GM15510 (cell line): ENCODE data around the gene UQCR11.
A peak's percentile ranks its signal among the peaks of the same experiment; 100 is the strongest.

Source experiments
- POLR2A ChIP-seq: IDR thresholded peaks from 3 replicates; pipeline ENCODE4 v1.6.1; 2011; ENCODE audit warnings: borderline replicate concordance; ENCODE audit not compliant: insufficient read length; ENCODE audit errors: extremely low read depth

Gene UQCR11

DNA sequence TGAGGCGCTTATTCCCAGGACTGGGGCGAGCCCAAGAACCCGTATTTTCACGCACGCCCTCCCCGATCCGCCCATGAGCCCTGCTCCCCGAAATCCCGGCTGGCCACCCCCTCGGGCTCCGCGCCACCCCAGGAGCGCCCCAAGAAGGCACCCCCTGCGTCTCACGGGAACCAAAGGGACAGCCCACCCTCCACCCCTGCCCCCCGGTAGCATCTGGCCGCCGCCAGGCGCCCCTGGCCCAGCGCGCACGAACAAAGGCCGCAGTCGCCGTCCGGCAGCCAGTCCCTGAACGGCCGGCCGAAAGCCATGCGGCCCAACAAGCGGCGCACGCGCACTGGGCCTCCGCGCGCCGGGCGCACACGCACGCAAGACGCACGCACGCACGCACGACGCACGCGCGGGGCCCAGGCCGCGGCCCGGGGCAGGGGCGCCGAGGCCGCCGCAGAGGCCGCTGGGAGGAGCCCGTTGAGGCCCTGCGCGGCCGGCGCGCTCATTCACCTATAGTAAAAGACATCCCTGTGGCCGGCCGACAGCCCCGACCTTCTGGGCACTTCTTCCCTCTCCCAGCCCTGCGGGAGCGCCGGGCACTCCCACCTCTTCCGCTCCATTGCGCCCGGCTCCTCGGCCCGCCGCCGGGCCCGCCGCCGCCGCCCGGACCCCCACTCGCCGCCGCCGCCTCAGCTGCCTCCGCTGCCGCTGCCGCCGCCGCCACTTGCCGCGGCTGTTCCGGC, 13.1 kb downstream of the UQCR11 start:
- TF ChIP-seq POLR2A: peak; percentile 97

DNA sequence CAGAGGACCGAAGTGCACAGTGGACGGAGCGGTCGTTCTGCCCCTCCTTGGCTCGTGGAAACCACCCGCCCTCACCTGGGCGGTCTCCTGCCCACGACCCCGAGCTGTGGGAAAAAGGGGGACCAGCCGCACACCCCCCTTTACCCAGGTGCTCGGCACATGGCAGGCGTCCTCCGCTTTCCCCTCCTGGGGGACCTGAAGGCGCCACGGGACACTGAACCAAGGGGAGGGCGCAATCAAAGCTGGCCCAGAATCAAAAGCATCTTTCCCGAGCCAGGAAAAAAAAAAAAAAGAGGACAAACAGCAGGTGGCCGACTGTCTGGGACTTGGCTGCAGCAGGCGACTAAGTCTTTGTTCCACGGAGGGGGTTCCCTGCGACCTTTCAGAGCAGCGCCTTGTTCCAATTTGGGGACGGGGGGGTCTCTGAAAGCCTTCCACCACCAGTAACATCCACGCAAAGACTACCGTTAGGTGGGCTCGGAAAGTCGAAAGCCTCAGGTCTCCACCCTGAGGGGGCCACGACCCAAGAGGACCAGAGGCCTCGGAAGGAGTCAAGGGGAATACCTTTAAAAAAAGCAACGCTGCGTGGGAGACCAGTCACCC, 13.7 kb downstream of the UQCR11 start:
- TF ChIP-seq POLR2A: no peak

DNA sequence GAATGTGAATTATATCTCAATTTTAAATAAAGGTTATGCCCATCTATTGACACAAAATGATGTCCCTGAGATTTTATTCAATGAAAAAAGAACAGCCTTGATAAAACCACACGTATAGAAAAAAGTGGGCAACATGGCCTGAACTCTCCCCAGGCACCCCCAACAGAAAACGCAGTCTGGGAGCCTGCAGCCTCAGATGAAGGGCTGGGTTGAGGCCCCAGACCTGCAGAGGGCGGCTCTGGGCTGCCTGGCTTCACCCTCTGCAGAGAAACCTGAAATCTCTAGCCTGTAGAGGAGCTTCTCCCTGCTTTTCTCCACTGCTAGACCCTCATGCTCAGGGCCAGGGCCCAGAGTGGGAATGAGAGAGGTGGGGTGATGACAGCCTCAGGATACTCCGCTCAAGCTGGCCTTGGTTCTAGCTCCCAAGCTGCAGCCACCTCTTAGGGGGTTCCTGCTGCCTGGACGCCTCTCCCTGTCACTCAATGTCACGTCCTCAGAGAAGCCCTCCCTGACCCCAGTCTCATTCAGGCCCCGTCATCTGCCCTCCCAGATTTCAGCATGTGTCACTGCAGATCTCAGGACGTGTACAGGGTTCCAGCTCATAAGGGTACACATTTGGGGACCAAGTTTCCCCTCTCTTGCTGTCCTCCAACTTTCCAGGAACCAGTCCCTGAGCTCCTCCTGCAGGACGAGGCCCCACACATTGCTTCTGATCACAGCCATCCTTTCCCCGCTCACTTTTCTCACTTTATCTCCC, 14.4 kb downstream of the UQCR11 start:
- TF ChIP-seq POLR2A: peak; percentile 24

DNA sequence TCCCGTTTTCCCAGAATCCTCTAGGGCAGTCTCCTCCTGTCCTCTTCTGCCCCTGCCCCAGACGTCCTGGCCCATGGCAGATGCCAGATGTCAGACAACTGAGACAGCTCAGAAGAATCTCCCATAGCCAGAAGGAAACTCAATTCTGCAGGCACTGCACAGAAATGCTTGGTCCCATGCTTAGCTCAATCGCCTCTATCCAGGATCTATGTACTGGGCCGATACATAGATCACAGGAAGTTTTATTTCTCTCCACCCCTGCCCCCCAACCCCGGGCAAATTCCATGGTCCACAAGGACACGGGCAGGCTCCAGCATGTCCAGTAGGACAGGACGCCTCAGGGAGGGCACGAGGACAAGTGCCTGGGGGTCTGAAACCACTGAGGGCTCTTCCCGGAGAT, 17.4 kb downstream of the UQCR11 start:
- TF ChIP-seq POLR2A: no peak

DNA sequence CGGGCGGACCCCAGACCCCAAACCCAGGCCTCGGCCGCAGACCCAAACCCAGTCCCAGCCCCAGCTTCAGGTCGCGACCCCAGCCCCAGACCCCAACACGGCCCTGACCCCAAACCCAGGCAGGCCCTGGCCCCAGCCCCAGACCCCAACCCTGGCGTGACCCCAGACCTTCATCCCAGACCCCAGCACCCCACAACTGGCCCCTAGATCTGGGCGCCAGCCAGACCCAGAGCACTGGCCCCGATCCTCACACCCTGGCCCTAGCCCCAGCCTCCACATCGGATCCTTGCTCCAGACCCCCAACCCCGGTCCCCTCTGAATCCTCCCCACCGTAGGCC, 20.1 kb downstream of the UQCR11 start:
- no peak for TF ChIP-seq POLR2A

DNA sequence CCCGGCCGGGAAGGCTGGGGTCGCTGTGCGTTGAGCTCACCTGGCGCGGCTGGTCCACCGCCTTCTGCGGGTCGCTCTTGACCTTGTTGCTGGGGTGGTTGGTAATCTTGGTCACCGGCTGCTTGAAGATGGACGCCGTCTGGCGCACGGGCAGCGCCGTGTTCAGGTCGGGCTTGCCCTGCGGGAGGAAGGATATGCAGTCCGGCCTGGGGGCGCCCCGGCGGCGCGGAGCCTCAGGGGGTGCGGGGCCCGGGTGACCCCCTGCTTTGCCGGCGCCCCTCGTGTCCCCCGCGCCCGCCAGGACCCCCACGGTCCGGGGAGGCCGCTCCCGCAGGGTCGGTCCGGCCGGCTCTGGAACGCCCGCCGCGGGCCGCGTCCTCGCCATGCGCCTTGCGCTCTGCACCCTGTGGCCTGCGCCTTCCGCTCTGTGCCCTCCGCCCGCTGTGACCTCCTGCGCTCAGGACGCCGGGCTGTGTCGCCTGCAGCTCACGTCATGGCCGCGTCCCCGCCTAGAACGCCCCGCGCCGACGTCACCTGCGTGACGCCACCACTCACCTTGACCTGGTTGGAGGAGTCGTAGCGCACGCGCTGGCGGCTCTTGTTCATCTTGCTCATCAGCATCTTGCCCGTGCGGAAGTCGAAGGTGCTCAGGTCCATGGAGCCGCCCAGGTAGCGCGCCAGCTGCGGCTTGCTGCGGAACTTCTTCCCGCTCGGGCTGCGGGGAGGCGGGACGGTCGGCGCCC, 20.6 kb downstream of the UQCR11 start:
- TF ChIP-seq POLR2A: no peak

DNA sequence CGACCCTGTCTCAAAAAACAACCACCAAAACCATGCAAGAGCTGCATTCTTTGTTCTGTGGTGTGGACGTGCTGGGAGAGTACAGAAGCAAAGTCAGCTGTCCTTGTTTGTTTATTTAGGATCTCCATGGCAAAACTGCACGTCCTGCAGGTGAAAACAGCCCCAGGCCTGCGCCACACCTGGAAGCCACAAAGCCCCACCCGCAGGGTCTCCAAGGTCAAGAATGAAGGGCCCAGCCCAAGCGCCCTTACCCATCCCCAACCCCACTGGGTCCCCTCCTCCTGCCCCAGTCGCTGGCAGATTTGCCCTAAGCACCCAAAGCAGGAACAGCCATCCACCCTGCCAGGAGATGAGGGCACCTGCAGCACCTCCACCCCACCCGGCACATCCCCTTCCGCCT, 23.1 kb downstream of the UQCR11 start:
- no peak for TF ChIP-seq POLR2A

DNA sequence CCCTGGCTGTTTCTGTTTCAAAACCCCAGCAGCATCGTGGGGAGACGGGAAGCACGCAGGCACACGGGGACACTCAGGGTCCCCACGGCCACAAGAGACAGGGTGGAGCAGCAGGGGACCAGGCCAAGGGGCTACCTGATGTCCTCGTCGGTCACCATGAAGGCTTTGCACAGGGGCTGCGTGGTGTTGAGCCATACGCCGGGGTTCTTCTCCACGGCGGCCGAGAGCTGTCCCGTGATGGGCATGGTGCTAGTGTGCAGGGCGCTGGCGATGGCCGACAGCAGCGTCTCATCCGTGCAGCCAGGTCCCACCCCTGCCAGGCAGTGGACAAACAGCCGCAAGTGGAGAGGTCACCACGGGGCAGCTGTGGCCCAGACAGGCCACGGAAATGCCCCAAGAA, 24.3 kb downstream of the UQCR11 start:
- TF ChIP-seq POLR2A: no peak

DNA sequence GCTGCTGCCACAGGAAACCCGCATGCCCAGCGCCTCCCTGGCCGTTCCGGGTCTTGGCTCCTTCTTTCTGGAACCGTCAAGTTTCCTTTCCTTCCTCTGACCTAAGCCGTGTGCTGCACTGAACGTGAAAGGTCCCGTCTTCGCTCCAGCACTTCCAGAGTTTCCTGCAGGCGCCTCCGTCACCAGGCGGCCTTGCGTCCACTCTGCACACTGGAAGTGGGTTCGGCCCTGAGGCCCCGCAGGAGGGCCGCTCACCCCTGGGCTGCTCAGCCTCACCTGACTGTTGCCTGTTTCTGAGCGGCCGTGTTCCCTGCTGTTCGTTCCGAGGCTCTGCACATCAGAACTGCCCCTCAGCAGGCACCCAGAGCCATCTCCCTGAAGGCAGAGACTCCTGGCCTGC, 24.9 kb downstream of the UQCR11 start:
- TF ChIP-seq POLR2A: no peak

DNA sequence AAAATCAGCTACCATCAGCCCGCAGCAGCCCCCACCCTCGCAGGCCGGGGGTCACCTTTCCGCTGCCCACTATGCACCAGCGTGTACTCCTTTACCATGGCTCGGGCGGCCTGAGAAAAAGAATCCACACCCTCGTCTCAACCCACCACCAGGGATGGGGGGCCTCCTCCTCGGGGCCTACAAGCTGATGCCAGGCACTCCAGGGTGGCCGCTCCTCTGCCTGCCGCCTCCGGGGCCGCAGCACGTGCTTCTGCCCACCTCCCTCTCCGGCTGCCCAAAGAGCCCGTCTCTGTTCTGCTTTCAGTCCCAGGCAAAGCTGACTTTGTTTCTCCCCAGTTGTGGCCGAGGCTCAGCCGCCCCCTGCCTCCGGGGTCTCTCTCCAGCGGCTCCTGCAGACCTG, 26.0 kb downstream of the UQCR11 start:
- TF ChIP-seq POLR2A: no peak

DNA sequence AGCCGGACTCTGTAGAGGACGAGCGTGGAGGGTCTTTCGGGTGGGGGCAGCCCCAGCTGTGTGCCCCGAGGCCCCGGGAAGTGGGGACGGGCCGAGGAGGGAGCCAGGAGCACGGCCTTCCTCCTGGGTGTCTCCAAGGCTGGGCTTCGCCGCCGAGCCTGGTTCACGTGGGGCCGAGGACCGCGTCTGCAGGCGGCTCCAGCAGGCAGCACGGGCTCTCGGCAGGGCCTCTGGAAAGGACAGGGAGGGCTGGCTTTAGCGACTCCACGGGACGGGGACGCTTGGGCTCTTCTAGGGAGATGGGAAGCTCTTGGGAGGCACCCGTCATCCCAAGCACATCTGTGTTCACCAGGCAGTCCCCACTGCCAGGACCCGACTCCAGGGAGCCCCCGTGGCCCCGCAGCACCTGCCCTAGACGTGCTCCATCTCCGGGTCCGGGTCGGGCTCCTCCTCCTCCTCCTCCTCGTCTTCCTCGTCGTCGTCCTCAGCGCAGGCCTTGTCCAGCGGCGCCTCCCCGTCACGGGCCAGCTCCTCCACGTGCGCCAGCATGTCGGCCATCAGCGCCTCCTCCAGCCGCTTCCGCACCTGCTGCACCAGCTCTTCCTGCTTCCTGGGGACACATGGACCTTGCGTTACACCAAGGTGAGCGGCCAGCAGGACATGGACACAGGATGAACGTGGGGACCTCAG, 27.2 kb downstream of the UQCR11 start:
- no peak for TF ChIP-seq POLR2A

DNA sequence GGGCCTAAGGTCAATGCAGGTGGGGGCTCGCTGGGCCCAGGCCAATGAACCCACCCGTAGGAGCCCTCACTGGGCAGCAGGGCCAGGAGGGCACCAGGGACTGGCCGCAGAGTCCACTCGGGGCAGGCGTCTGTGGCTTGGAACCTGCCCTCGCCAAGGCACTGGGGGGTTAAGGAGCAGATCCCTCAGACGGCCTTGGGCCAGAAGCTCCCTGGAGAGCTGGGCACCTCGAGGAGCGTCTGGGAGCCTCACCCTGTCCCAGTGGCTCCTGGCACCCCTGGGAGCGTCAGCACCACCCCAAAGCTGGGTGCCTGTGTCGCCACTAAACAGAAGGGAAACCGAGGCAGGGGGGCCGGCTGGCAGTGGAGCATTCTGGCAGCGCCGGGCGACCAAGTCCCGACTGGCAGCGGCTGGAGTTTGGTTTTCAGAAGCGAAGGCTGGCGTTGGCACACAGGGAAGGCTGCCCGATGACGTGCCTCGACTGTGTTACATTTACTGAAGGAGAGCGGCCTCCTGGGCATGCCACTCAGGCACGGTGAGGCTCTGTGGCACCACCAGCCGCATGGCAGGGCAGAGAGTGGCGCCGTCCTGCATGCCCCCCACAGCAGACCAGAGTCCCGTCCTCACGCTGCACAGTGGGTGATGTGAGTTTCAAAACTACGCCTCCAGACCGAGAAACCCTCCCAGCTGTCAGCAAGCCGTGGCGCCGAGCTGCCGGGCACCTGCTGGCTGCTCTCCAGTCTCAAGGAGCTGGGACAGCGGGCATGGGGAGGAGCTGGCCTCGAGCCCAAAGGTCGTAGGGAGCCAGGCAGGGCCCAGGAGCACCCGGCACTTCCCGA, 28.0 kb downstream of the UQCR11 start:
- no peak for TF ChIP-seq POLR2A

DNA sequence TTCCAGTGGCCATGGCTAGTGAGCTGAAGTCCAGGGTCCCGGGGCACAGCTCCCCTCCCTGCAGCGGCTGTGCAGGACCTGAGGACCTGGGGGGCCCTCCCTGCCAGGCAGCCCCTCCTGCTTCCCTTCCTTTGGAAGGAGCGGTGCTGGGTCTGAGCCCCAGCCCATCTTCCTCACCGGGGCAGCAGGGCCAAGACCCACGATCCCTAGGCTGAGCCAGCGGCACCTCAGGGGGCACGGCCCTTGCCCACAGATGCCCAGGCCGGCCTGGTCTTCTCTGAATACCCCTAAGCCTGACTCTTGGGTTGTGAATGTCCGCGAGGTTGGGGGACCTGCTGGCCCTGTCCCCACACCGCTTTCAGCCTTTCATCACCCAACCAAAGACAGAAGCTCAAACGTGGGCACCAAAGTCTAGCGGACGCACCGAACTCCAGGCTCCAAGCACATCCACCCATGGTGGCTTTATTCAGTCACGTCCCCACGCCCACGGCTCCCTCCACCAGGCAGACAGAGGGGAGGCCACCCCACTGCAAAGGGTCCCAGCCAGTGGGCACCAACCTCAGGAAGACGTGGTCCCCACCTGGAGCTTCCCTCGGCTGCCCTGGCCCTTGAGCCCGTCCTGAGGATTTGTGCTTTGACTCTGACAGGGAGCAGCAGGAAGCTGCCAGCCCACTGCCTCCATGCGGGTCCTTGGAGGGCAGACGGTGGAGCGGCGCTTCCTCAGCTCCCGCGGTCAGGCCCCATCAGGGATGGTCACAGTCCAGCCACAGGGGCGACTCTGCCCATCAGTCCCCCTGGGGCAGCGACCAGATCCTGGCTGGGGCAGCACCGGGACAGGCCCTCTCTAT, 28.8 kb downstream of the UQCR11 start:
- no peak for TF ChIP-seq POLR2A
